GM19324 (cell line): ENCODE data around the gene IGF1.

Experiments
- ATAC-seq: cut with Tn5 transposase; IDR thresholded peaks from one replicate; pipeline ENCODE4 v1.9.1; 2021; ENCODE audit warnings: mild to moderate bottlenecking, moderate library complexity; ENCODE audit not compliant: unreplicated experiment, low FRiP score

The IGF1 gene

DNA sequence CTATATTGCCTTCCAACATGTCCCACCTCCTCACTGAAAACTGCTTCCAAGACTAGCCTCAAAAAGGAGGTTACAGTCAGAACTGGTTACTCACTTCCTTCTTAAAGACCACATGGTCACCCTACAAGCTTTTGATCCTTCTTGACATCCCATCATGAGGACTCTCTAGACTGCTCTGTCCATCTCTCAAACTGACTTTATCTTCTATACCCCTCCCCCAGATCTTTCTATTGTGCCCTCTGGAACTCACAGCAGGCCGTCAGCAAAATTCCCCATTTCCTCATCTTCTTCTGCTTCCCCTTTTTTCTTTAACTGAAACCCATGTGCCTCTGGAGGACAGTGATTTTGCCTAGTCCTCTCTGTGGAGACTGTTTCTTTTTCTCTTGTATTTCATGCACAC, 18.1 kb upstream of the IGF1 start:
- ATAC-seq, result no peak

DNA sequence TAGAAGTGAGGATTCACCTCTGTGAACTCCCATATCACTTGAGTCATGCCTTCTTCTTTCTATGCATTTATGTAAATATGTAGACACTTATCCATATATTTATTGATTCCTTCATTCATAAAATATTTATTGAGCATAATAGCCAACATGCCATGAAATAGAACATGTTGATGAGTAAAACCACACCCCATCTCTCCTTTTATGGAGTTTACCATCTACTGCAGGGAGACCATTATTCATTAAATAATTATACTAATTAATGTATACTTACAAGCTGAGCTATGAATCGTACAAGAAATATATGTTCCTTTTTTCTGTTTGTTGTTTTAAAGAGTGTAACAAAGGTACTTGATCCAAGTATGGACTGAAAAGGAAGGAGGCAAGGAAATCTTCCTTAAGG, 17.4 kb upstream of the IGF1 start:
- no peak for ATAC-seq

DNA sequence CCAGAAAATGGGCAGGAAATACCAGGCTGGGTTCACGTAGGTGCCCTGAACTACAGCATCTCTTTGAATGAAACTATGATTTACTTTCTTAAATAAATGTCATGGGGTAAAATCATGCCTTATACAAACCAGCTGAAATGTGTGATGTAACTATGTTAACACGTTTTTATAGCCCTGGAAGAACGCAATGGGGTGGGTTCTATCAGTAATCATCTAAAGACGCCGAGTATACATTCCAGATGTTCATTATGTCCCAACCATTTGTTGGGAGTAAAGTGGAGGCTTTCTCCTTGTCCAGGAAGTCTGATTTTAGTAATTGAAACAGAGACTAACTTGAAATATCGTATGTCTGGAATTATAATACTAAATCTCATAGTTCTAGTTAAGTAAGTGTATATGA, 16.2 kb upstream of the IGF1 start:
- ATAC-seq, result no peak

DNA sequence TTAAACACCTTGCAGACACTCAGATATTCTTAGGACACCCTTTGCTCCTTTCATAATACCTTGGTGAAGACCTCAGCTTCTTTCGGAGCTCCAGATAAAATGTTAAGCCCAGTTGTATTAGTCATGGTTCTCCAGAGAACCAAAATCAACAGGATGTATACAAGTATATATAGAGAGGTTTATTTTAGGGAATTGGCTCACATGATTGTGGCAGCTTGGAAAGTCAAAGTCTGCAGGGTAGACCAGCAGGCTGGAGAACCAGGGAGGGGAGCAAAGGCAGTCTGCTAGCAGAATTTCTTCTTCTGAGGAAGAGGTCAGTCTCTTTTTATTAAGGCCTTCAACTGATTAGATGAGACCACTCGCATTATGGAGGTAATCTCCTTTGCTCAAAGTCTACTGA, 6.9 kb upstream of the IGF1 start:
- no peak for ATAC-seq

DNA sequence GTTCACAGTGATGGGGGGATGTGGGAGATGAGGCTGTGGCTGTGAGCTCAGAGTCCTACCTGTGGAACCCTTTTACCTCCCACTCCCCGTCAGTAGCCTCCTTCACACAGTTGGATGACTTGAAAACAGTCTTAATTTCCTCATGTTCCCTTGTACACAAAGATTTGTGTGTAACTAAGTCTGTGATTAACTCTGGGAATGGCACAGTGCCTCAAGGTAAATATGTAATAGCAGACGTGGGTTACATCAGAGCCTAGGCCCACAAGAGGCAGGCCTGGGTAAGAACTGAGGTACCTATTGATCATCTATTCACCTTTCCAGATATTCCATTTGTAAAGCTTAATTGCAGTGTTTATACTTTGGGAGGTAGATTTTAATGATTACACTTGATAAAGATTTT, 5.8 kb upstream of the IGF1 start:
- ATAC-seq, result no peak

DNA sequence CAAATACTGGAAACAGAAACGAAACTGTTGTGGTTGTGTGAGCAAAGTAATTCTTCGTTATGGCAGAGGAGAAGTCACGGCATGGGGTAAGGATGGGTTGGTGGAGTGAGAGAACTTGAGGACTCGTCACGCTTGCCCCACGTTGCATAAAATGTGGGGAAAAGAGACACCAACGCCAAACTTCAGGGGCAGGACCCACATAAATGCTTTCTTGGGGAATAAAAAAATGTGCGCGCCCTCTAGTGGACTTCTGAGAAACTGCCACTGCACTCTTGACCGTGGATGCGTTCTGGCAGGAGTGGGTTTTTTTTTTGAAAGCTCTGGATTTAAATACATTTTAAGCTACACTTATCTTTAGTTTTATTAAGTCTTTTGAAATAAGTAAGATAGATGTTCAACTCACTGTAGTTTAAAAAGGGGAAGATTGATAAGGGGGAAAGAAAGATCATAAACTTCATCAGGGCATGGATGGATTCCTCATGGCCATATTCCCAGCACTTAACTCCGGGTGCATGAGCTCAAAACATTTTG, 4.1 kb upstream of the IGF1 start:
- no peak for ATAC-seq

DNA sequence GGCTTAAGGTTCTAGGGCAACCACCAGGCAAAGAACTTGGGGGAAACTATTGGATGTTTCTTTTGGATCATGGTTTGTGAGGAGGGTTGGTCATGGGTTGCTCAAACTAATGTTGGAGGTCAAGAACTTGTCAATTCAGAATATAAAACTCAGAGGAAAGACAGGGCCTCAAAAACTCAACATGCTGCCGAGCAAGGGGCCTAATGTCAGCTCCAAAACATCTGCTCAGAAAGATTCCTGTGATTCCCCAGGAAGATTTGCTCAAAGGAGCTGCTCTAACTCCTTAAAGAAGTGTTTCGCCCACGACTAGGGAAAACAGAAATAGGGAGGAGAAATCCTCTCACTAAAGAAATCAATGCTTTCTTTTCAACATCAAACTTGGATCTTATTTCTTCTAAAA, 3.7 kb upstream of the IGF1 start:
- no peak for ATAC-seq

DNA sequence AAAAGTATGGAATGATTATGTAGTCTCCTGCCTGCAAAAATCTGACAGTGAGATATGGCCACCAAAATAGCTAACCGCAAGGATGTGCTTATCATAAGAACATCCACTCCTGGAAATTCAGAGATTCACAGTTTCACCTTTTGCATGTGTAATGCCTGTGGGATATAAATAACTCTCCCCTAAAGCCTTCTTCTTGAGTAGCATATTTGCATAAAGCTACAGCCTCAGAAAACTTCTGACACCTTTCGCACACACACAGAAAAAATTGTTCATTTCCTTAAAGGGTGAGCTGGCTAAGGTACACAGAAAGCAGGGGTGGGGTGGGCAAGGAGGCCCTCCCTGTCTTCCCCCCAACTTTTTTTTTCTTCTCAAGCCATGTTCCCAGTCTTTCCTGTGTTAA, 3.1 kb upstream of the IGF1 start:
- peak; percentile 57 for ATAC-seq

DNA sequence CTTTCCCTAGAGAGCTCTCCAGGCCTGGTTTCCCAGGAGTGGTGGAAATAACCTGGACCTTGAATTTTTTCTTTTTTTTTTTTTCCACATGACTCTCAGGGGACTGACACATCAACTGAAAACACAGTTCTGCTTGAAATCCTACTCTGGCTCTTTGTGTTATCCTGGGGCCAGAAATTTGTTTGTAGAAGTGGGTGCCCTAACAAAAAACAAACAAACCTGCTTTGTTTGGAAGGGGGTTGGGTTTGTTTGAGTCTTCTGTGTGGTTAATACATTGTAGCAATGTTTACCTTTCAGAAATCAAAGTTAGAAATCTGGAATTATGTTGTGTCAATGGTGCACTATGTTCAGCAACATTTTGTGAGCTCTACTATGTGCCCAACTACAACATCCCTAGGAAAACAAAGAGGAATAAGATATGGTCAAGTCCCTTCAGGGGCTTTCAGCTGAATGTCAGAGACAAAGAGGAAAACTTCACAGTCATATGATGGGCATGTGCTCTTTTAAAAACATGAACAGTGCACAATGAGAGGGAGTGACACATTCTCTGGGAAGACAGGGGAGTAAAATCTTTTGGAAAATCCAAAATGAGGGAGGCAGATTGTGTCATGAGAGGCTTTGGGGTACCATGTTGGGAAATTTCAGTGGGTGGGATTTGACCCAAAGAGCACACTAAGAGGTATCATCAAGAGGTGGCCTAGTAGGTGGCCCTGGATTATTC, 1.5 kb upstream of the IGF1 start:
- ATAC-seq, result no peak

DNA sequence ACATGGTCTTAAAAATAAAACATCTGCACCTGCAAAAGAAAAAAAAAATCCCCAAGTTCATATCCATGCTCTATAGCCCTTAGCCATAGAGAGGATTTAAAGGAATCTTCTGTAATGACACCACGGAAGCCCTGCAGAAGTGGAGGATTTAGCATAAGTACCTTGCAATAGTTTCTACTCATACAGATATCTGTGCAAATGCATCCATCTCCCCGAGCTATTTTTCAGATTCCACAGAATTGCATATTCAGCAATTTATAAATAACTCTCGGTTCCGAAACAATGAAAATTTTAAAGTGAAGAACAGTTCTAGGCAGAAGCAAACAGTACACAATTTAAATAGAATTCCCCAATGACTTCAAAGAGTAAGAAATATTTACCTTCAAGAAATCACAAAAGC, 424 bp downstream of the IGF1 start:
- ATAC-seq, result no peak

DNA sequence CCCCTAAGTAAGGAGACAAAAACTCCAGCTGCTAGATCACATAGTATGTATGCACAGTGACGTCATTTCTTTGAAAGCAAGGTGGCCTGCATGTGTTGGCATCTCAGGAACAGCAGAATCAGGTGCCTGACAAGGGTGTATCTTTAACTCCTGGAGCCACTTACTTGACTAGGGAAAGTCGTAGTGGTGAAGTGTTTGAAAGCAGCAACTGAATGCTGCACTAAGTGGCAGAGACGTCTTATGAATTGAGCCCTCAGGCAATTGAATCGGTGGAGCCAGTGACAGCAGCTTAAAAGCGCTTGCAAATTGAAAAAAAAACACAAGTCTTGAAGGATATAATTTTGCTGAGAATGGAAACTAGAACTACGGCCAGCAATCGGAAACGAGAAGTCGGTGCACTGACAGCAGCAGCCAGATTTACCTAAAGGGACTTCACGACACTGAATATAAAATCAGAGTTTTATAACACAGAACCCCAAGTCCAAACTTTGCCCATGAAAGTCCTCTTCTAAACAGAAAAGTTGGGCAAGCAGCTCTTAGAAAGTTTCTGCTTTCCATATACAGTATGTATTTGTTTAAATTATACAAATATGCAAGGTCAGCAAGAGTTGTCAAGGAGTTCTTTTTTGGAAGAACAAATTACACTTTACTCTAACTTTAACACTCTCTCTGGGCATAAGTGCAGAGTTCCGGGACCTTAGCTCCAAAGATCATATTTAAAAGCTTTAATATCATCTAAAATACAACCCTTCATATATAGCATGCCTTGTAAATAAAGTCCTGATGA, 1.1 kb downstream of the IGF1 start:
- ATAC-seq, result peak; percentile 32

DNA sequence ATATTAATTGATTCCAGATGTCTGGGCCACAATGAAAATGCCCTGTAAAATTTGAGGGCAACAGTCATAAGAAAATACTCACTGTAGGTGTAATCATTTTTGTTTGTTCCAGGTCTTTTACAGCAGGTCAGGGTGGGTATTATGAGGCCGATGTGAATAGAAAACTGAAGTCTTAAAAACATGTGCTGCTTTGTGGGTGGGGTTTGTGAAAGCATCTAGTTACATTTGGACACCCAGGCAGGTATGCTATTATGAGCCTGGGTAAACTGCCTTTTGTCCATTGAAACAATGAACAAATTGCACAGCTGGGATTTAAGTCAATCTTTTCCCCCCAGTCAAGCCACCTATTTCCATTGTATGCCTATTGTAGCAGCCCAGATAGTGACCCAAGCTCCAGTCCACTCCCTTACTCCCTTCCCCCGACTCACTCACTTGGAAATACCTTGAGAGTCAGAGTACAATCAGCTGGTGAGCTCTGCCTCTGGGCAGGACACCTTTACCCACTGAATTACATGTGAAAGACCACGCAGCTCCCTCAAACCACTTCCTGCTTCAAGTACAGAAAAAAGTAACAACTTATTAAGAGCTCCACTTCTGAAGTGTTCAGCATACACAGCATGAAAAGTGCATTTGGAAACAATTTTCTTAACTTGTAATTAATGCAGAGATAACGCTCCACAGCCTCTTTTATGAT, 1.8 kb downstream of the IGF1 start:
- peak; percentile 62 for ATAC-seq

DNA sequence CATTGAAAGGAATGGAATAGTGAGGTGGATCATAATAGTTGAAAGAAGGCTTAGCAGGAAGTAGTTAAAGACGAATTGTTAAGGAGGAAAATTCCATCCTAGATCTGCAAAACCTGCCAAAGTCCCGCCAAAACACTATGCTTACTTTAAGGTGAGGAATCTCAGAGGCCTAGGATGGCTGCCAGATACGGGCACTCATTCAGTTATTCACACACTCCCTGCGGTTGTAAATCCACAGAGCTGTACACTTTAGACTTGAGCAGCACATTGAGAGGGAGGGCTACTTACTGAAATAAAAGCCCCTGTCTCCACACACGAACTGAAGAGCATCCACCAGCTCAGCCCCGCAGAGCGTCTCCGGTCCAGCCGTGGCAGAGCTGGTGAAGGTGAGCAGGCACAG, 5.0 kb downstream of the IGF1 start:
- ATAC-seq, result no peak

DNA sequence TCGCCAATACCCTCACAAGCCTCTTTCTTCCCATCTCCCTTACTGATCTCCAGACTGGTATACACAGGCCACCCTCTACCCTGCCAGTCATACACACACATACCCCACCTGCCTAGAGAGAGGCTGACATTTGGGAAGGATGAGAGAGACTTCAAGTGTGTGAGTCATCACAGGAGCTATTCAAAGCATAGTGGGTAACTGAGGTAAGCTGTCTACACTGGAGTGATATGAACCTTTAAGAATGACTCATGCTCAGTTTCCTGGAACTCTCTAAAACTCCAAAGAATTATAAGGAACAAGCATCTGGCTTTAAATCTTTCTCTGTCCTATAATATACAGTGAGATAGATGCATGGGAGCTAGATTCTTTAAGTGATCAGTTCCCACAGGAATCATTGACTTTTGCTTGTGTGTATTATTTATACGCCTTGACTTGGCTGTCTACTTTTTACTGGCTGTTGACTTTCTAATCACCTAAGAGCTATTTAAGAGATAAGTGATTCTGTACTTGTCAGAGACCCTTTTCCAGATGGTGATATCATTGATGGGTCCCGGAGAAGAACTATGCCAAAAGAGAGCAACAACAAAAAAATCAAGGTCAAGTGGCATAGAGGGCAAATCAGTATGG, 5.8 kb downstream of the IGF1 start:
- no peak for ATAC-seq

DNA sequence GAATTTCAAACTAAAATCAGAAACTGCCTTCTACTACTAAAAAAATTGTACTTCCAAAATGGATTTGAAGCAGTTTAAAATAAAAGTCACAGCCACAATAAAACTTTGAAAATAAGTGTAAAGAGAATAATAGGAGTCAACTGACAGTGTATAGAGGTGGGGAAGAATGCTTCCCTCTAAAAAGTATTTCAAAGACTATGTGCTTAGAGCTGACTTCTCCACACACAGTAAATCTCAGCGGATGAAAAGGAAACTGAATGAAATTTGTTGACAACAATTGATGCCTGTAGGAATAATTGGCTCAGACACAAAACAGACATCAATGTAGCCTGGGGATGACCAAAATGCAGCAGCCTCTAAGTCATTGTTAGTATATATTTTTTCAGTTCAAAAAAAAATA, 7.9 kb downstream of the IGF1 start:
- no peak for ATAC-seq

DNA sequence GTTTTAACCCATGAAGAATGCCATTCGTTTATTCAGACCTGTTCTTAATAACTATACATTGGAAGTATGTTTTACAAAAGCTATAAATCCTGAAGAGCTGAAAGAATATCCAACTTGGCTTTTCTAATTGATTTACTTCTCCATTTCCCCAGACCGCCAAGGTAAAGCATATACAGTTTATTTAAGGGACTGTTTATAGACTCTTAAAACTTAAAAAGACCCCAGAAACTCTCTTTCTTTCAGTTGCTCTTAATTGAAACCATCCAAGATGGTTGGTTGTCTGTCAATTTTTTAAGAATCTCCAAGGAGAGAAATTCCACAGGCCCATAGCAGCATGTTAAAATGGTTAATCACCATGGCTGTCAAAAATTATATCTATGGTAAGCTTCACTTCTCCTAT, 8.8 kb downstream of the IGF1 start:
- ATAC-seq, result no peak

DNA sequence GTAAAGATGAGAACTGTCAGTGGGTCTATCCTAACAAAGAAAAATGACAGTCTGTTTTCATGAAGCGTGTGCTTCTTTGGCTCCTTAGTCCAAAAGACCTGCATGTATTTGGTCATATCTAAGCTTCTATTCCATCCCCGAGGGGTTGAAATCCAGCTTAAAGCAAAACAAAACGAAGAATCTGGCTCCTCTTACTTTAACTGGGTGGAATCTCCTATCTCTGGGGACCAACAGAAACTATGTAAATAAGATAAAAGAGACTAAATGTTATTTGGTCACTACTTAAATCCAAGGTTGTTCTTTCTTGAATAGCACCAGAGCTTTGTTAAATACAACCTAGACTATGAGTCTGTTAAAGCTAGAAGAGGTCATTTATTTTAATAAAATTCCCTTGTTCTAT, 9.4 kb downstream of the IGF1 start:
- ATAC-seq, result no peak

DNA sequence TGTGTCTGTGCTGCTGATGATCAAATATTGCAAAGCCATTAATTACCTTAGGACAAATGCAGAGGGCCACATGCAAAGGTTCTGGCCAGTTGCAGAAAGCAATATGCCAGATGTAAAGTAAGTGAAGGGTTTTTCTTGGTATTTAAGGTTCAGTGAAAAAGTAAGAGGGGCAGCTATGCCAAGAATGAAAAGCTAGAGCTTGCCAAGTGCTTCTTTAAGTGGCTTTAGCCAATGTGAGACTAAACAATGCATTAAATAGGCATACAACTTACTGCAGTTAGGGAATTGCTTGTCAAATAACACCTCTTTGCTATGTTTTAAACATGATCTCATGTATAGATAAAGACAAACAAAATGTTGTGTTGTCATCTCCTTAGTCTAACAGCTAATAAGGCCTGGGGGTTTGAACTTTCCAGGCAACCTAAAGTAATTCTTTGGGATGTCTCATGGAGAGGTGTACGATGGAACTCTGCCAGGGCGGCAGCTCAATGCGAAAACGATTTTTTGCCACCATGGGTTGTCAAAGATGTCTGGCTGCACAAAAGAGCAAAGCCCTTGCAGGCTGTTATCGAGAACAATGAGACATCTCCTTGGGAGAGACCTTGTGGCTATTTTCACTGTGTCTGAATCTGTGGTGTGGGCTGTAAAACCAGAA, 12.0 kb downstream of the IGF1 start:
- ATAC-seq, result no peak

DNA sequence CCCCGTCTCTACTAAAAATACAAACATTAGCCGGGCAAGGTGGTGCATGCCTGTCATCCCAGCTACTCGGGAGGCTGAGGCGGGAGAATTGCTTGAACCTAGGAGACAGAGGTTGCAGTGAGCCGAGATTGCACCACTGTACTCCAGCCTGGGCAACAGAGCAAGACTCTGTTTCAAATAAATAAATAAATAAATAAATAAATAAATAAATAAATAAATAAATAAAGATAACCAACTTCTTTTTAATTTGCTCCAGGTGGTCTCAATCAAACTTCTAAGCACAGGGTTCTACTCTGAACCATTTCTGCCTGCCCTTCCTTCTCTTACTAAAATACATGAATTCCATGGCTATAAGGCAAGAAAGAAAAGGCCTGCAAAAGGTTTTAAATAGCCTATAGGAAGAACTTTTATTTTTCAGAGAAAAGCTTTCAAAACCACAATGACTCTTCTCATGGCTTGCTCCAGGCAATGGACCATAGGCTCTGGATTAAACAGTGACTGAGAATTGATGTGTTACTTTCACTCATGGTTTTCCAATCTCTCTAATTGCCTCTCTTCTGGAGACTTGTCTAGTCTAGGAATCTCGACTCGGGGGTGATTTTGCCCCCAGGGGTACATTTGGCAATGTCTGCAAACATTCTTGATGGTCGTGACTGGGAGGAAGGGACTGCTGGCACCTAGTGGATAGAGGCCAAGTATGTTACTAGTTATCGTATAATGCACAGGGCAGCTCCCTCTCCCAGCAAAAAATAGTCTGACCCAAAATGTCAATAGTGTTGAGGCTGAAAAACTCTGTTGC, 14.4 kb downstream of the IGF1 start:
- ATAC-seq, result no peak
